ENCODE data around the gene PRPF31.

The PRPF31 gene

DNA sequence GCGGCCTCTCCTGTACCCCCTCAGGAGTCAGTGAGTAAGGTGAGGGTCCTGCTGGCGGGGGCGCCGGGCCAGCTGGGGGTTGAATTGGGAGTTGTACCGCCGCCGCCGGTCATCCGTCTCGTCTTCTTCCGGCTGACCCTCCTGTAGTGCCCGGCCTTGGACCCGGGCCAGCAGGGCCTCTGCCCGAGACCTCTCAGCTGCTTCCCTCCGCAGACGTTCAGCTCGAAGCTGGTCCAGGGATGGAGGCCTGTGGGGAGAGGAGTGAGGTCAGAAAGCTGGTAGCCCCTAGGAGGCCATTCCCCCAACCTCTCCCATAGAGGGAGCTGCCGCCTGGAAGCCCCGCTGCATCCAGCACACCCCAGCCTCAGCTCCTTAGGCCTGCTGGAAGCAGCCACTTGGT lies 40.1 kb downstream of the PRPF31 start:
- TF ChIP-seq POLR2AphosphoS5 (IDR thresholded peaks at IDR 0.05; ENCODE audit: low read depth, low read length), result 0 out of 2 replicates have a peak, but pooled peaks have one; percentile 3
- no peak for TF ChIP-seq TAF1 (IDR thresholded peaks at IDR 0.05; ENCODE audit: borderline replicate concordance, insufficient read depth, low read length)

DNA sequence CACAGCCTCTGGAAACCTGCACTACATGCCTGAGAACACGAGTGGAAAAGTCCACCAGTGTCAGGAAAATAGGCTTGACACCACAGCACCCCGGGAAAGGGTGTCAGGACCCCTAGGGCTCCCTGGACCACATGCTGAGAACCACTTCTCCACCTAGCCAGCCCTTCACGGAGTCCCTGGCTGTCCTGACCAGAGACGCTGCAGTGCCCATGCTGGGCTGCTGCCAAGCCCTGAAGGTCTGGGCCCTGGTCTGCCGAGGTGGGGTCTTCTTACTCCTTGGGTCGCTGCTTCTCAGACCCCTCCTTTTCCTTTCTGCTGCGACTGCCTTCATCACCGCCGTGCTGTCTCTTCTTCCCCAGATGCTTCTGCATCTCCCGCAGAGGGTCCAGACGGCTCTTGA lies 40.9 kb downstream of the PRPF31 start:
- TF ChIP-seq FOXP2 (optimal IDR thresholded peaks at IDR 0.05; ENCODE audit: borderline replicate concordance, extremely low read depth, extremely low read length, insufficient read depth), result no peak
- no peak for TF ChIP-seq SIN3A (IDR thresholded peaks at IDR 0.05; ENCODE audit: borderline replicate concordance, insufficient read depth, low read length)
- TF ChIP-seq, protein P1, sequence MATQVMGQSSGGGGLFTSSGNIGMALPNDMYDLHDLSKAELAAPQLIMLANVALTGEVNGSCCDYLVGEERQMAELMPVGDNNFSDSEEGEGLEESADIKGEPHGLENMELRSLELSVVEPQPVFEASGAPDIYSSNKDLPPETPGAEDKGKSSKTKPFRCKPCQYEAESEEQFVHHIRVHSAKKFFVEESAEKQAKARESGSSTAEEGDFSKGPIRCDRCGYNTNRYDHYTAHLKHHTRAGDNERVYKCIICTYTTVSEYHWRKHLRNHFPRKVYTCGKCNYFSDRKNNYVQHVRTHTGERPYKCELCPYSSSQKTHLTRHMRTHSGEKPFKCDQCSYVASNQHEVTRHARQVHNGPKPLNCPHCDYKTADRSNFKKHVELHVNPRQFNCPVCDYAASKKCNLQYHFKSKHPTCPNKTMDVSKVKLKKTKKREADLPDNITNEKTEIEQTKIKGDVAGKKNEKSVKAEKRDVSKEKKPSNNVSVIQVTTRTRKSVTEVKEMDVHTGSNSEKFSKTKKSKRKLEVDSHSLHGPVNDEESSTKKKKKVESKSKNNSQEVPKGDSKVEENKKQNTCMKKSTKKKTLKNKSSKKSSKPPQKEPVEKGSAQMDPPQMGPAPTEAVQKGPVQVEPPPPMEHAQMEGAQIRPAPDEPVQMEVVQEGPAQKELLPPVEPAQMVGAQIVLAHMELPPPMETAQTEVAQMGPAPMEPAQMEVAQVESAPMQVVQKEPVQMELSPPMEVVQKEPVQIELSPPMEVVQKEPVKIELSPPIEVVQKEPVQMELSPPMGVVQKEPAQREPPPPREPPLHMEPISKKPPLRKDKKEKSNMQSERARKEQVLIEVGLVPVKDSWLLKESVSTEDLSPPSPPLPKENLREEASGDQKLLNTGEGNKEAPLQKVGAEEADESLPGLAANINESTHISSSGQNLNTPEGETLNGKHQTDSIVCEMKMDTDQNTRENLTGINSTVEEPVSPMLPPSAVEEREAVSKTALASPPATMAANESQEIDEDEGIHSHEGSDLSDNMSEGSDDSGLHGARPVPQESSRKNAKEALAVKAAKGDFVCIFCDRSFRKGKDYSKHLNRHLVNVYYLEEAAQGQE (IDR thresholded peaks at IDR 0.05; ENCODE audit: insufficient read depth in 1 of 2, low read depth in 2 of 2, low read length in 2 of 2), result no peak
- no peak; the same call in 1 of the 2 replicates for TF ChIP-seq POLR2AphosphoS5 (IDR thresholded peaks at IDR 0.05; ENCODE audit: low read depth, low read length)
- TF ChIP-seq TAF1 (IDR thresholded peaks at IDR 0.05; ENCODE audit: borderline replicate concordance, insufficient read depth, low read length), result no peak

DNA sequence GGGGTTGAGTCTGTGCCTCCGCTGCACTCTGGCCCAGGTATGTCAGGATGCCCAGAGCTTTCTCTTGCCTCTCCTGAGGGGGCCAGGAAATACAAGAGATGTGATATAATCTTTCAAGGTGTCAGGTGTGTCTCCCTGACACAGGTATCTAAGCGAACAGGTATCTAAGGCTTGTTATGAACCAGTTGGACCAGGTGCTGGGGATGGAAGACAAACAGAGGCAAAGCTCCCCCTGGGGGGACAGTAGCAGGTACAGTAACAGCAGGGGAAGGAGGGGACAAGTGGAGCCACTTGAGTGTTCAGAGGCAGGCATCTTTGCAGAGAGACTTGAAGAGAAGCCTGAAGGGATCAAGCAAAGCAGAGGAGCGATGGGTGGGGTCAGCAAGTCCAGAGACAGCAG lies 41.4 kb downstream of the PRPF31 start:
- TF ChIP-seq SIN3A (IDR thresholded peaks at IDR 0.05; ENCODE audit: borderline replicate concordance, insufficient read depth, low read length) (no peak), TAF1 (IDR thresholded peaks at IDR 0.05; ENCODE audit: borderline replicate concordance, insufficient read depth, low read length) (no peak), FOXP2 (optimal IDR thresholded peaks at IDR 0.05; ENCODE audit: borderline replicate concordance, extremely low read depth, extremely low read length, insufficient read depth) (no peak), POLR2AphosphoS5 (IDR thresholded peaks at IDR 0.05; ENCODE audit: low read depth, low read length) (no peak)
- TF ChIP-seq, protein P1 (IDR thresholded peaks at IDR 0.05; ENCODE audit: insufficient read depth in 1 of 2, low read depth in 2 of 2, low read length in 2 of 2), result no peak

- TF ChIP-seq, protein P1 (IDR thresholded peaks at IDR 0.05; ENCODE audit: insufficient read depth in 1 of 2, low read depth in 2 of 2, low read length in 2 of 2), result no peak
- TF ChIP-seq FOXP2 (optimal IDR thresholded peaks at IDR 0.05; ENCODE audit: borderline replicate concordance, extremely low read depth, extremely low read length, insufficient read depth) (no peak), TAF1 (IDR thresholded peaks at IDR 0.05; ENCODE audit: borderline replicate concordance, insufficient read depth, low read length) (0 out of 2 replicates have a peak, but pooled peaks have one; percentile 5)
These were observed 43.3 kb downstream of the PRPF31 start for GRCh38 chr19:54158812-54159351.

- TF ChIP-seq FOXP2 (optimal IDR thresholded peaks at IDR 0.05; ENCODE audit: borderline replicate concordance, extremely low read depth, extremely low read length, insufficient read depth) (peak; percentile 25), POLR2AphosphoS5 (IDR thresholded peaks at IDR 0.05; ENCODE audit: low read depth, low read length) (peak; percentile 63), TAF1 (IDR thresholded peaks at IDR 0.05; ENCODE audit: borderline replicate concordance, insufficient read depth, low read length) (0 out of 2 replicates have a peak, but pooled peaks have one; percentile 1), SIN3A (IDR thresholded peaks at IDR 0.05; ENCODE audit: borderline replicate concordance, insufficient read depth, low read length) (no peak)
- TF ChIP-seq, protein P1 (IDR thresholded peaks at IDR 0.05; ENCODE audit: insufficient read depth in 1 of 2, low read depth in 2 of 2, low read length in 2 of 2), result no peak
These were observed 44.0 kb downstream of the PRPF31 start, which contains the start of gene LENG1 for GRCh38 chr19:54159352-54160181. TSS of gene LENG1 (minus strand) at chr19:54159721. CDS start at chr19:54159695, 26 bp downstream.

Data from PFSK-1 (cell line).